T-cell (primary cell): ENCODE measurements around the gene TMEM176A. TPM values are rescaled to one million over a fixed set of nuclear protein-coding genes. Genes with fewer than 3 reads are reported as not detected.

ENCODE experiments used
- ATAC-seq, 4 experiments: fragments of 200-7000 bp in 3 of 4; fragments of 150-1000 bp in 1 of 4; cut with Tn5 transposase; replicated peaks in 1 of 4; 1 replicate in 3 of 4; 2 replicates in 1 of 4; pipeline ENCODE4 v1.10.0; 2021; ENCODE audit warnings: moderate library complexity in 3 of 4, mild to moderate bottlenecking in 2 of 4, moderate number of reproducible peaks in 1 of 4
- CTCF ChIA-PET, 2 donors: fragments of 300-600 bp; sonication (Branson Sonifier 250); formaldehyde crosslinking; loops; one replicate each; lab custom pipeline; 2022; ENCODE audit warnings: antibody characterized with exemption in 2 of 2; lab: Charles Lee
- POLR2A ChIA-PET, 2 donors: fragments of 300-600 bp; sonication (Branson Sonifier 250); formaldehyde crosslinking; loops; one replicate each; lab custom pipeline; 2022; ENCODE audit warnings: antibody characterized with exemption in 2 of 2; lab: Charles Lee
- DNase-seq, 35 experiments: peaks; one replicate each; pipeline versions ENCODE4 v3.0.0 to v3.0.0-alpha.2; 2013 to 2023
- H3K27ac ChIP-seq: one replicate; pipeline ENCODE4 v1.5.1; 2013; ENCODE audit warnings: low read length
- H3K27me3 ChIP-seq, 2 experiments: replicated peaks in 1 of 2; 1 replicate in 1 of 2; 2 replicates in 1 of 2; pipeline versions ENCODE4 v1.6.1 to v1.7.0; 2013; ENCODE audit warnings: low read length in 1 of 2, mixed read lengths in 1 of 2; ENCODE audit not compliant: control insufficient read depth in 2 of 2, insufficient read depth in 2 of 2; ENCODE audit errors: extremely low read depth in 1 of 2
- H3K36me3 ChIP-seq, 2 donors: 1 replicate in 1 of 2; 2 replicates in 1 of 2; pipeline versions ENCODE4 v1.6.1 to v1.7.0; 2013; ENCODE audit warnings: low read length in 1 of 2; ENCODE audit not compliant: control insufficient read depth in 2 of 2, insufficient read depth in 1 of 2; ENCODE audit errors: extremely low read depth in 1 of 2
- H3K4me1 ChIP-seq, 2 experiments: 1 replicate in 1 of 2; 2 replicates in 1 of 2; pipeline versions ENCODE4 v1.6.1 to v1.7.0; 2013; ENCODE audit warnings: low read length in 2 of 2, mixed read lengths in 1 of 2; ENCODE audit not compliant: insufficient read depth in 2 of 2, control insufficient read depth in 1 of 2; ENCODE audit errors: extremely low read depth in 1 of 2
- H3K4me3 ChIP-seq, 2 donors: 1 replicate in 1 of 2; 2 replicates in 1 of 2; pipeline versions ENCODE4 v1.5.1 to v1.7.0; 2013; ENCODE audit warnings: mild to moderate bottlenecking in 2 of 2, low read length in 1 of 2, moderate library complexity in 1 of 2; ENCODE audit not compliant: control insufficient read depth in 1 of 2; ENCODE audit errors: extremely low read depth in 1 of 2
- H3K9me3 ChIP-seq: 2 replicates; pipeline ENCODE4 v1.7.0; 2013
- H3K27ac Mint-ChIP-seq, 2 donors: one replicate each; pipeline ENCODE4 v1.8.0; 2020 to 2021; ENCODE audit warnings: mild to moderate bottlenecking in 2 of 2, mixed read lengths in 2 of 2
- H3K27me3 Mint-ChIP-seq, 2 donors: one replicate each; pipeline ENCODE4 v1.8.0; 2021 to 2022; ENCODE audit warnings: mixed read lengths in 2 of 2
- H3K36me3 Mint-ChIP-seq: one replicate; pipeline ENCODE4 v1.8.0; 2021; ENCODE audit warnings: mixed read lengths
- H3K4me1 Mint-ChIP-seq, 3 donors: one replicate each; pipeline ENCODE4 v1.8.0; 2020 to 2022; ENCODE audit warnings: mixed read lengths in 3 of 3, mild to moderate bottlenecking in 1 of 3
- H3K4me3 Mint-ChIP-seq, 3 donors: one replicate each; pipeline ENCODE4 v1.8.0; 2020 to 2022; ENCODE audit warnings: mild to moderate bottlenecking in 3 of 3, mixed read lengths in 3 of 3, moderate library complexity in 3 of 3
- H3K9me3 Mint-ChIP-seq, 3 donors: one replicate each; pipeline ENCODE4 v1.8.0; 2020 to 2022; ENCODE audit warnings: mixed read lengths in 3 of 3
- WGBS: methylation state at CpG from one replicate; pipeline ENCODE4 v1.1.5; 2013; ENCODE audit warnings: missing lambda C conversion rate; ENCODE audit not compliant: insufficient coverage; 5-methylcytosine and 5-hydroxymethylcytosine counted together
- total RNA-seq, 35 experiments: library from RNA in 6 of 35; stranded (reverse) in 6 of 35; fragments of 120-200 nt in 1 of 35; gene quantifications; one replicate each; pipeline versions ENCODE4 v1.2.1 to v1.2.4 and lab custom pipeline; 2013 to 2026

The TMEM176A gene, protein sequence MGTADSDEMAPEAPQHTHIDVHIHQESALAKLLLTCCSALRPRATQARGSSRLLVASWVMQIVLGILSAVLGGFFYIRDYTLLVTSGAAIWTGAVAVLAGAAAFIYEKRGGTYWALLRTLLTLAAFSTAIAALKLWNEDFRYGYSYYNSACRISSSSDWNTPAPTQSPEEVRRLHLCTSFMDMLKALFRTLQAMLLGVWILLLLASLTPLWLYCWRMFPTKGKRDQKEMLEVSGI
- total RNA-seq (under 1 TPM in 3 of 5 donors, not detected in 2; 0.43 to 0.79 (median 0.73) TPM), total RNA-seq (lab: John Stamatoyannopoulos, UW) (0 to 3.5 (median 0.06) reads per million in 29 experiments)
- total RNA-seq (2013) = 0.22 TPM

GRCh38 chr7:150800581-150801241 lies at the start of gene TMEM176A:
Gene TMEM176A (plus strand): TSS chr7:150800769. CDS start chr7:150801551, 782 bp downstream.
- WGBS = 2% methylated on average over 47 of the region's 54 CpGs
- H3K4me3 ChIP-seq = peak within 1 kb of the TSS; percentile 24 to 57
- ATAC-seq = peak; percentile 61 to 74 (median 68)
- H3K9me3 ChIP-seq = peaks cover 3% of the 10 kb centered on the region
- H3K27ac ChIP-seq = no peak within 1 kb of the TSS
- peaks cover 4 to 66% of the 10 kb centered on the region in 2 experiments for H3K27me3 ChIP-seq
- H3K4me1 Mint-ChIP-seq = peaks cover 8 to 15% (median 13%) of the 10 kb centered on the region in 3 donors
- ChIA-PET POLR2A (no interaction called here), CTCF (no interaction called here)
- no peaks in the 10 kb centered on the region for H3K36me3 Mint-ChIP-seq
- no peak within 1 kb of the TSS for H3K27ac Mint-ChIP-seq
- peaks cover 38 to 58% of the 10 kb centered on the region in 2 donors for H3K27me3 Mint-ChIP-seq
- H3K36me3 ChIP-seq = no peaks in the 10 kb centered on the region
- peaks cover 2 to 18% of the 10 kb centered on the region in 2 experiments for H3K4me1 ChIP-seq
- peak within 1 kb of the TSS; percentile 57 to 77 (median 65) for H3K4me3 Mint-ChIP-seq
- H3K9me3 Mint-ChIP-seq = peaks cover 7 to 10% (median 8%) of the 10 kb centered on the region in 3 donors
- DNase-seq = peak in 10 of 35 experiments; percentile 8 to 24 (median 15)

DNA sequence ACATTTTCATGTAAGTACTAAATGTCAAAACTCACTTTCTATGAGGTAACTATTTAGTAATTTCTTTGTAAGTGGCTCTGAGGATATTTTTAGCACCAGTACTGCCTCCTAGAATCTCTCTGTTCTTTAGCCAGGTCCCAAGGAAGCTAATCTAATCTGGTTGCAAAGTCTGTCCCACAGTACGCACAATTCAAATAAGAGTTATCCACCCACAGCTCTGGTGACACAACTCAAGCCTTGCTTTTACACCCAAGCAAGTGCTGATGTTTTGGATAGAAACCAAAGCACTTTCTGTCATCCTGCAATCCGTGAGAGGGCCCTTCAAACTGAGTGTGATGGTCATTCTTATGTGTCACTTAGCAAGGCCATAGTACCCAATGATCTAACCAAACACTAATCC lies 48.9 kb upstream of the TMEM176A start:
- Histone ChIP-seq H3K36me3 (no peaks in the 10 kb centered on the region), H3K9me3 (no peaks in the 10 kb centered on the region), H3K4me3 (no peak overlapping the region), H3K4me1 (peaks cover 57 to 80% of the 10 kb centered on the region in 2 experiments), H3K27me3 (no peaks in the 10 kb centered on the region), H3K27ac (peak overlapping the region; percentile 35)
- no peaks in the 10 kb centered on the region for H3K9me3 Mint-ChIP-seq
- no peak for ATAC-seq
- CTCF ChIA-PET = no interaction called here
- no peaks in the 10 kb centered on the region for H3K36me3 Mint-ChIP-seq
- H3K27ac Mint-ChIP-seq = peak overlapping the region; percentile 96 to 99
- no peak overlapping the region for H3K4me3 Mint-ChIP-seq
- peaks cover 77 to 94% (median 87%) of the 10 kb centered on the region in 3 donors for H3K4me1 Mint-ChIP-seq
- POLR2A ChIA-PET = no interaction called here
- 67% methylated on average over 1 of the region's 2 CpGs for WGBS
- no peaks in the 10 kb centered on the region for H3K27me3 Mint-ChIP-seq
- no peak for DNase-seq

DNA sequence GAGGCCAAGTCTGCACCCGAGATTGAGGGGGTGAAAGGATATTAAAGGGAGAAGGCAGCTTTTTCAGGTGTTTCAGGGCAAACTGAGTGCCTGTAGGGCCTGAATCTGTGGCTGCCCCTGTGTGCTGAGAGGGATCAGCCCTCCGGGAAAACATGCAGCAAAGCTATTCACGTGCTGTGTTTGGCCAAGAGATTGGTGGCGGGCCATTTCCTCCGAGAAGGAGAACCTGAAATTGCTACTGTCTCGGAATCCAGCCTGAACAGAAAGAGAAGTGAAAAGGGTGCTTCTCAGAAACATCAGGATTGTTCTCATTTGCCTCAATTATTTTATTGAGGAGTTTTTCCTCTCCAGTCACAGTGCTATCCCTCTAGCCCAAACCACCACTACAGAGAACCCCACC lies 47.3 kb upstream of the TMEM176A start:
- ATAC-seq (no peak), DNase-seq (no peak)
- H3K36me3 ChIP-seq = no peaks in the 10 kb centered on the region
- Mint-ChIP-seq H3K27me3 (no peaks in the 10 kb centered on the region), H3K4me3 (peak overlapping the region in 1 of 3 donors; percentile 58), H3K9me3 (no peaks in the 10 kb centered on the region), H3K4me1 (peaks cover 73 to 86% (median 79%) of the 10 kb centered on the region in 3 donors), H3K27ac (peak overlapping the region; percentile 96 to 99), H3K36me3 (no peaks in the 10 kb centered on the region)
- ChIA-PET CTCF (interaction anchor here in 1 of 2 donors (1.1 kb wide), 1 partner anchor 214 kb away, joined by 3 read pairs; no protein-coding TSS in a partner anchor), POLR2A (interaction anchor here in 1 of 2 donors (0.8 kb wide), 1 partner anchor 11 kb away, joined by 7 read pairs; no protein-coding TSS in a partner anchor)
- no peaks in the 10 kb centered on the region for H3K9me3 ChIP-seq
- 100% methylated on average over 2 of the region's 6 CpGs for WGBS
- peaks cover 46 to 64% of the 10 kb centered on the region in 2 experiments for H3K4me1 ChIP-seq
- peak overlapping the region; percentile 77 for H3K27ac ChIP-seq
- H3K4me3 ChIP-seq = no peak overlapping the region
- no peaks in the 10 kb centered on the region for H3K27me3 ChIP-seq

DNA sequence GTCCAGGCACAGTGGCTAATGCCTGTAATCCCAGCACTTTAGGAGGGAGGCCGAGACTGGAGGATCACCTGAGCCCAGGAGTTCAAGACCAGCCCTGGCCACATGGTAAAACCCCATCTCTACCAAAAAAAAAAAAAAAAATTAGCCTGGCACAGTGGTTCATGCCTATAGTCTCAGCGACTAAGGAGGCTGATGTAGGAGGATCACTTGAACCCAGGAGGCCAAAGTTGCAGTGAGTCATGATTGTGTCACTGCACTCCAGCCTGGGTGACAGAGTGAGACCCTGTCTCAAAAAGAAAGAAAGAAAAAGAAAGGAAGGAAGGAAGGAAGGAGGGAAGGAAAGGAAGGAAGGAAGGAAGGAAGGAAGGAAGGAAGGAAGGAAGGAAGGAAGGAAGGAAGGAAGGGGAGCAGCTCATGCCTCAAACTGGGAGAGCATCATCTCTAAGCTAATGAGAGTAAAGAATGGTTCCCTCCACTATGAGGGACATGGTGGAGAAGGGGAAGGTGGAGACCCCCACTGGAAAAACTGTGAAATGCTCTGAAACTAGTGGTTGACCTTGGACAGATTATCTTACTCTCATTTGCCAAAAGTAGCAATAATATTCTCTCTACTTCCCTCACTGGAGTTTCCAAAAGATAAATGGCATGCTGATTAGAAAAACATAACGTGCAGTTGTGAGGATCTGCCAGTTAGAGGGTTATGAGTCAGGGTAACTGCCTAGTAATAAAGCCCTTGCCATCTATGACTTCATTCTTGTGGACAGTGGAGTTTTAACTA lies 46.6 kb upstream of the TMEM176A start:
- Mint-ChIP-seq H3K4me1 (peaks cover 65 to 78% (median 71%) of the 10 kb centered on the region in 3 donors), H3K27ac (peak overlapping the region; percentile 96 to 99), H3K36me3 (no peaks in the 10 kb centered on the region), H3K4me3 (peak overlapping the region in 2 of 3 donors; percentile 7 to 61), H3K9me3 (no peaks in the 10 kb centered on the region), H3K27me3 (no peaks in the 10 kb centered on the region)
- H3K4me1 ChIP-seq = peaks cover 39 to 56% of the 10 kb centered on the region in 2 experiments
- POLR2A ChIA-PET = interaction anchor here in 1 of 2 donors (0.7 kb wide), 1 partner anchor 76 kb away, joined by 8 read pairs; no protein-coding TSS in a partner anchor
- H3K27ac ChIP-seq = peak overlapping the region; percentile 77
- no CpG with 5 or more reads among the region's 3 CpGs for WGBS
- no peak overlapping the region for H3K4me3 ChIP-seq
- DNase-seq = peak in 1 of 35 experiments; percentile 65
- CTCF ChIA-PET = interaction anchor here in 1 of 2 donors (0.6 to 1.1 kb wide), 3 partner anchors 13 to 215 kb away, joined by 3 to 4 read pairs (median 3); no protein-coding TSS in a partner anchor
- H3K36me3 ChIP-seq = no peaks in the 10 kb centered on the region
- H3K27me3 ChIP-seq = no peaks in the 10 kb centered on the region
- H3K9me3 ChIP-seq = no peaks in the 10 kb centered on the region
- no peak for ATAC-seq

GRCh38 chr7:150754951-150755350 lies 45.6 kb upstream of the TMEM176A start:
- Mint-ChIP-seq H3K27ac (peak overlapping the region; percentile 98 to 99), H3K4me3 (peak overlapping the region; percentile 63 to 79 (median 68)), H3K27me3 (no peaks in the 10 kb centered on the region), H3K36me3 (no peaks in the 10 kb centered on the region), H3K9me3 (no peaks in the 10 kb centered on the region), H3K4me1 (peaks cover 58 to 69% (median 62%) of the 10 kb centered on the region in 3 donors)
- Histone ChIP-seq H3K27ac (peak overlapping the region; percentile 77), H3K36me3 (no peaks in the 10 kb centered on the region), H3K9me3 (no peaks in the 10 kb centered on the region), H3K27me3 (no peaks in the 10 kb centered on the region), H3K4me1 (peaks cover 36 to 49% of the 10 kb centered on the region in 2 experiments), H3K4me3 (no peak overlapping the region)
- ATAC-seq = peak; percentile 17 to 40 (median 37)
- CTCF ChIA-PET = interaction anchor here (0.7 to 3.0 kb wide), 25 partner anchors 9 to 398 kb away, joined by 3 to 68 read pairs (median 4); partner anchors contain the start of genes GIMAP1 (in 1 of the 2), GIMAP2 (in 1 of the 2), GIMAP7 (in 1 of the 2) and GIMAP8 (in 1 of the 2)
- DNase-seq = peak in 1 of 35 experiments; percentile 43
- POLR2A ChIA-PET = interaction anchor here (0.6 to 1.5 kb wide), 5 partner anchors 38 to 306 kb away, joined by 3 to 7 read pairs (median 6); partner anchors contain the start of gene GIMAP2 (in 1 of the 2)
